ENCODE measurements around the gene COPG2. TPM values are rescaled to one million over a fixed set of nuclear protein-coding genes. Genes with fewer than 3 reads are reported as not detected.
"Not testable (repeated sequence)": the region's sequence is repeated elsewhere in the genome, so short reads cannot be mapped to it uniquely, and the experiment has no call there.

The COPG2 gene
- total and polyA plus RNA-seq, 2 donors (not counting 1 experiment from before 2014, with no cell fraction given) = 47.8 to 52.4 TPM

- no peak overlapping the region for H2AFZ ChIP-seq (ENCODE audit: low read length)
- TF ChIP-seq CTCF (conservative IDR thresholded peaks at IDR 0.05 in 1 of 2, IDR thresholded peaks at IDR 0.05 in 1 of 2; ENCODE audit: low read depth in 1 of 2, low read length in 2 of 2) = no peak
- no peak for TF ChIP-seq EZH2 (IDR thresholded peaks at IDR 0.05; ENCODE audit: low read length, missing control alignments)
- no peaks in the 10 kb centered on the region for H3K27me3 ChIP-seq (ENCODE audit: control insufficient read depth, insufficient read depth, low read length)
- H3K9ac ChIP-seq (ENCODE audit: insufficient read depth, low read length) = no peak overlapping the region
- H3K4me1 ChIP-seq (ENCODE audit: control insufficient read depth, extremely low read depth, insufficient read depth, low read length) = no peaks in the 10 kb centered on the region
- no peaks in the 10 kb centered on the region for H3K9me3 ChIP-seq (ENCODE audit: control insufficient read depth, insufficient read depth, low read depth, low read length)
- no peak overlapping the region for H3K4me2 ChIP-seq (ENCODE audit: extremely low read depth, insufficient read depth, low read length)
- no peaks in the 10 kb centered on the region for H3K79me2 ChIP-seq (ENCODE audit: control insufficient read depth, insufficient read depth, low read length)
- H4K20me1 ChIP-seq (ENCODE audit: control insufficient read depth, extremely low read depth, insufficient read depth, low read length) = no peaks in the 10 kb centered on the region
- H3K27ac ChIP-seq (ENCODE audit: insufficient read depth, low read length) = no peak overlapping the region
- no peak for DNase-seq (ENCODE audit: low read depth in 2 of 2)
- no peak overlapping the region for H3K4me3 ChIP-seq (replicated peaks in 1 of 4; ENCODE audit: control extremely low read depth in 1 of 4, insufficient read depth in 1 of 4, low read depth in 3 of 4, low read length in 4 of 4)
- H3K36me3 ChIP-seq (ENCODE audit: control insufficient read depth, insufficient read depth, low read length) = peaks cover 2% of the 10 kb centered on the region
These were observed 124.2 kb downstream of the COPG2 start for GRCh38 chr7:130544356-130544755.

DNA sequence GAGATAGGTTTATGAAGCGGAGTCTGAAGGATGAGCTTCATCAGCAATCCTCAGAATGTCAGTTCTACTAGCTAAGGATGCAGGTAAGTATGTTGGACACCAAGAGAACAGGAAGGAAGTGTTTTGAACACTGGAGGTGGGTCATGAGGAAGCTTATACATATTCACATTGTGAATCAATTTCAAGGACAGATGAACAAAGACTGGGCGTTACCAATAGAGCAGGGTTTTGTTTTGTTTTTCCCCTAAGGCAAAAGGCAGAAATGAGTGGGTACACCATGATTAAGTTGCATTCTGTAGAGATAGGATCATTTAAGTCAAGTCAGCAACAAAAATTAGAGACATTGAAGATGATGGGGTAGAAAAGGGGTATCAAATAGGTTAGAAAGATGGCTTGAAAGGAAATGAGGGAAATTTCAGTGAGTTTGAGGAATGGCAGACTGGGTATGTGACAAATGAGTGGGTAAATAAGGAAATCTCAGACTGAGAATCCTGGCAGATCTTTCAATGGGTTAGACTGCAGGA is 125.0 kb downstream of the COPG2 start:
- no peak for TF ChIP-seq EZH2 (IDR thresholded peaks at IDR 0.05; ENCODE audit: low read length, missing control alignments)
- no peak for TF ChIP-seq CTCF (conservative IDR thresholded peaks at IDR 0.05 in 1 of 2, IDR thresholded peaks at IDR 0.05 in 1 of 2; ENCODE audit: low read depth in 1 of 2, low read length in 2 of 2)
- H3K27ac ChIP-seq (ENCODE audit: insufficient read depth, low read length) = no peak overlapping the region
- no peaks in the 10 kb centered on the region for H3K27me3 ChIP-seq (ENCODE audit: control insufficient read depth, insufficient read depth, low read length)
- no peaks in the 10 kb centered on the region for H3K9me3 ChIP-seq (ENCODE audit: control insufficient read depth, insufficient read depth, low read depth, low read length)
- no peak for DNase-seq (ENCODE audit: low read depth in 2 of 2)
- no peaks in the 10 kb centered on the region for H3K79me2 ChIP-seq (ENCODE audit: control insufficient read depth, insufficient read depth, low read length)
- H3K4me1 ChIP-seq (ENCODE audit: control insufficient read depth, extremely low read depth, insufficient read depth, low read length) = no peaks in the 10 kb centered on the region
- no peak overlapping the region for H2AFZ ChIP-seq (ENCODE audit: low read length)
- peaks cover 2% of the 10 kb centered on the region for H3K36me3 ChIP-seq (ENCODE audit: control insufficient read depth, insufficient read depth, low read length)
- no peak overlapping the region for H3K4me3 ChIP-seq (replicated peaks in 1 of 4; ENCODE audit: control extremely low read depth in 1 of 4, insufficient read depth in 1 of 4, low read depth in 3 of 4, low read length in 4 of 4)
- H3K4me2 ChIP-seq (ENCODE audit: extremely low read depth, insufficient read depth, low read length) = no peak overlapping the region
- no peaks in the 10 kb centered on the region for H4K20me1 ChIP-seq (ENCODE audit: control insufficient read depth, extremely low read depth, insufficient read depth, low read length)
- no peak overlapping the region for H3K9ac ChIP-seq (ENCODE audit: insufficient read depth, low read length)

- not testable (repeated sequence) for H3K27me3 ChIP-seq (ENCODE audit: control insufficient read depth, insufficient read depth, low read length); H4K20me1 ChIP-seq (ENCODE audit: control insufficient read depth, extremely low read depth, insufficient read depth, low read length); H3K9me3 ChIP-seq (ENCODE audit: control insufficient read depth, insufficient read depth, low read depth, low read length); H3K36me3 ChIP-seq (ENCODE audit: control insufficient read depth, insufficient read depth, low read length); H3K9ac ChIP-seq (ENCODE audit: insufficient read depth, low read length); H2AFZ ChIP-seq (ENCODE audit: low read length); H3K4me3 ChIP-seq (replicated peaks in 1 of 4; ENCODE audit: control extremely low read depth in 1 of 4, insufficient read depth in 1 of 4, low read depth in 3 of 4, low read length in 4 of 4); H3K4me2 ChIP-seq (ENCODE audit: extremely low read depth, insufficient read depth, low read length); H3K4me1 ChIP-seq (ENCODE audit: control insufficient read depth, extremely low read depth, insufficient read depth, low read length); H3K27ac ChIP-seq (ENCODE audit: insufficient read depth, low read length); H3K79me2 ChIP-seq (ENCODE audit: control insufficient read depth, insufficient read depth, low read length); DNase-seq (ENCODE audit: low read depth in 2 of 2)
These were observed 126.3 kb downstream of the COPG2 start for GRCh38 chr7:130542297-130542696.

GRCh38 chr7:130541287-130541686 is 127.3 kb downstream of the COPG2 start:
- not testable (repeated sequence) for H3K79me2 ChIP-seq (ENCODE audit: control insufficient read depth, insufficient read depth, low read length); H3K4me1 ChIP-seq (ENCODE audit: control insufficient read depth, extremely low read depth, insufficient read depth, low read length); DNase-seq (ENCODE audit: low read depth in 2 of 2); H3K9me3 ChIP-seq (ENCODE audit: control insufficient read depth, insufficient read depth, low read depth, low read length); H3K9ac ChIP-seq (ENCODE audit: insufficient read depth, low read length); H3K27me3 ChIP-seq (ENCODE audit: control insufficient read depth, insufficient read depth, low read length); H3K4me2 ChIP-seq (ENCODE audit: extremely low read depth, insufficient read depth, low read length); H3K36me3 ChIP-seq (ENCODE audit: control insufficient read depth, insufficient read depth, low read length); H3K27ac ChIP-seq (ENCODE audit: insufficient read depth, low read length); H3K4me3 ChIP-seq (replicated peaks in 1 of 4; ENCODE audit: control extremely low read depth in 1 of 4, insufficient read depth in 1 of 4, low read depth in 3 of 4, low read length in 4 of 4); H4K20me1 ChIP-seq (ENCODE audit: control insufficient read depth, extremely low read depth, insufficient read depth, low read length); H2AFZ ChIP-seq (ENCODE audit: low read length)

DNA sequence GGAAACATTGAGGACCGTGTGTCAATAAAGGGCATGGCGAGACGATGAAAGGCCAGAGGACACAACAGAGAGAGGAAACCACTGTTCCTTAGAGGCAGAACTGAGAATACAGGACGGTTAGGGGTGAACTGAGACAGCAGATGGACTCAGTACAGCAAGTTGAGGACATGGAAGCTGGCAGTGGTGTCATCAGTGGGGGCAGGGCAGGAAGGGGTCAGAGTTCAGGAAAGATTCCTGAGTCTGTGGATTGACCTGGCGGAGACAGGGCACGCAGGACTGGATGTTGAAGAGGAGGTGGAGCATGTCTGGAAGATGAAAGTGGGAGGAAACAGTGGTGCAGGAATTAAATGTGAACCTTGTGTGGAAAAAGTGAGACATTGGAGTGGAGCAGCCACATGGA is 130.7 kb downstream of the COPG2 start:
- DNase-seq (ENCODE audit: low read depth in 2 of 2); H2AFZ ChIP-seq (ENCODE audit: low read length); H3K4me1 ChIP-seq (ENCODE audit: control insufficient read depth, extremely low read depth, insufficient read depth, low read length); H3K27ac ChIP-seq (ENCODE audit: insufficient read depth, low read length); H3K79me2 ChIP-seq (ENCODE audit: control insufficient read depth, insufficient read depth, low read length); H3K4me2 ChIP-seq (ENCODE audit: extremely low read depth, insufficient read depth, low read length); H3K36me3 ChIP-seq (ENCODE audit: control insufficient read depth, insufficient read depth, low read length); H3K9me3 ChIP-seq (ENCODE audit: control insufficient read depth, insufficient read depth, low read depth, low read length); H3K27me3 ChIP-seq (ENCODE audit: control insufficient read depth, insufficient read depth, low read length); H4K20me1 ChIP-seq (ENCODE audit: control insufficient read depth, extremely low read depth, insufficient read depth, low read length); H3K4me3 ChIP-seq (replicated peaks in 1 of 4; ENCODE audit: control extremely low read depth in 1 of 4, insufficient read depth in 1 of 4, low read depth in 3 of 4, low read length in 4 of 4); H3K9ac ChIP-seq (ENCODE audit: insufficient read depth, low read length): not testable (repeated sequence)

Measured in fibroblast of lung (primary cell).